ENCODE results near the gene LIPG.
A peak's percentile ranks its signal among the peaks of the same experiment; 100 is the strongest.
"Not testable (repeated sequence)": the region's sequence is repeated elsewhere in the genome, so short reads cannot be mapped to it uniquely, and the experiment has no call there.

Gene LIPG

DNA sequence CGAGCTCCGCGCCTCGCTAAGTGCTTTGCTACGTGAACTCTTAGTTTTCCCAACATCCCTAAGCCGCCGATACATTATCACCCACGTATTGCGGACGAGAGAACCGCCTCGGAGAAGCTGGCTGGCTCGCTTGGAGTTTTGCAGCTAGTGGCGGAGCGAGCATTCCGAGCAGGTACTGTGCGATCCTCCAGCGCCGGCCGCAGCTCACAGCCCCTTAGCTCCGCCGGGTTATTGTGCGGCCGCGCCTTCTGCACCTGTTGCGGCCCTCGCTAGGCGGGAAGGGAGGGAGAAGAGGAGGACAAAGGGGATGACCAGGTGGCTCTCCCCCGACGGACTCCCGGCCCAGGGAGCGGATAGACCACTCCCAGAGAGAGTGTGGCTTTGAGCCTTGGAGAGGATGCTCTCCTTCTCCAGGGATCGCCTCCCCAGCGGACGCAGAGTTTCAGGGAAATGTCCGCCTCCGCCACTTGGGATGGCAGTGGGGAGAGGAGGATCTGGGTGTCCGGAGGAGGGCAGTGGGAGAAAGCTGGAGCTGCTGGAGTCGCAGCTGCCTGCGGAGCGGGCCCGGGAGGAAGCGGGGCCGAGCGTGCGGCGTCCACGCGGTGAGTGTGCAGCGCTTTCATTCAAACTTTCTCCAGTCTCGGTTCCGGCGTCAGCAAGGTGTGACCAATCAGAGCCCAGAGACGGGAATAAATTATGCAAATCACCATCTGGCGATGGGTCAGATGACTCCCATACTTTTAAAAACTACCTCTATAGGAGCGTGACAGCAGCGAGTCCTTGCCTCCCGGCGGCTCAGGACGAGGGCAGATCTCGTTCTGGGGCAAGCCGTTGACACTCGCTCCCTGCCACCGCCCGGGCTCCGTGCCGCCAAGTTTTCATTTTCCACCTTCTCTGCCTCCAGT, at the start of gene LIPG:
Gene LIPG (plus strand): TSS at position 769 of the 905 bp plus-strand sequence. CDS start 252 bp downstream, outside the sequence.
- peak; percentile 63 for DNase-seq

DNA sequence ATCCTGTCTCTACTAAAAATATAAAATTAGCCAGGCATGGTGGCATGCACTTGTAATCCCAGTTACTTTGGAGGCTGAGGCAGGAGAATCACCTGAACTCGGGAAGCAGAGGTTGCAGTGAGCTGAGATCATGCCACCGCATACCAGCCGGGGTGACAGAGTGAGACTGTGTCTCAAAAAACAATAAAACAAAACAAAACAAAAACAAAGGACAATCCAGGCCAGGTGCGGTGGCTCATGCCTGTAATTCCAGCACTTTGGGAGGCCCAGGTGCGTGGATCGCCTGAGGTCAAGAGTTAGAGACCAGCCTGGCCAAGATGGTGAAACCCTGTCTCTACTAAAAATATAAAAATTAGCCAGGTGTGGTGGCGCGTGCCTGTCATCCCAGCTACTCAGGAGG, 49.0 kb upstream of the LIPG start:
- not testable (repeated sequence) for DNase-seq

DNA sequence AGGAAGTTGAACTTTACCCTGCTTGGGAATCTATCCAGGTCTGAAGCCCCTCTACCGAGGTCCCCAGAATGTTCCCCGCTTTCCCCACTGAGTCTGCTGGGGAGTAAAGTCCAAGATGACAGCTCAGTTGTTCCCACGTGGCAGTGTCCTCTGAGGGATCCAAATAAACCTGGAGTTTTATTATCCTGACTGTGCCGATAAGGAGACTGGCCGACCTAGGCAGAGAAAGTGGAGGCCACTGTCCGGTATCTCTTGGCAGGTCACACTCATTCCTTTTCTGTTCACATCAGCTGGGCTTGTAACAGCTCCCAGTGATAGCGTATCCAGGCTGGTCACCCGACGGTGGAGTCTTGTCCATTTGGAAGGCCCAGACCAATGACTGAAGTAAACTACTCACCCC, 47.3 kb upstream of the LIPG start:
- DNase-seq, result no peak

DNA sequence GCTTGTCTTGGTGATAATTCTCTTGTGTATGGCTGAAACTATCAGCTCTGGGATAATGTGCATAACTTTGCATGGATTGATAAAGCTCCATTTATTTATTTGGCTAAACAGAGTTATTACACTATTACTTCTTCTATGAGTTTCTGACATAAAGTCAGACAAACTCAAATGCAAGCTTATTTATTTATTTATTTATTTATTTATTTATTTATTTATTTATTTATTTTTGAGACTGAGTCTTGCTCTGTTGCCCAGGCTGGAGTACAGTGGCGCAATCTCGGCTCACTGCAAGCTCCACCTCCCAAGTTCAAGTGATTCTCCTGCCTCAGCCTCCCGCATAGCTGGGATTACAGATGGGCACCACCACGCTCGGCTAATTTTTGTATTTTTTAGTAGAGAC, 46.9 kb upstream of the LIPG start:
- not testable (repeated sequence) for DNase-seq

DNA sequence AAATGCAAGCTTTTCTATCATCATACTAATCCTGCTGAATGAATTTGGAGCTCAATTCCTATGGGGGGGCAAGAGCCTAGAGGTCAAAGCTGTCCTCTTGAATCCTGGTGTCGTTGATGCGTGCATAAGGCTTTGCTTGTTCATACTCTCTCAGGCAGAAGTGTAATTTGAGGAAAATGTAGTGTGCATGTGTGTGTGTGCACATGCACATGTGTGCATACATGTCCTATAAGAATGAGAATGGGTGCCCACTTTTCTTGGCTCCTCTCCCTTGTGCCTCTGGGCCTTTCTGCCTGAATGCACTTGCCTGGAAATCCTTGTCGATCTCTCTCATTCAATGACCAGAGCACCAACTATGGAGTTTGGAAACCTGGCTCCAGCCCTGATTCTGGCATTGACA, 46.3 kb upstream of the LIPG start:
- no peak for DNase-seq

DNA sequence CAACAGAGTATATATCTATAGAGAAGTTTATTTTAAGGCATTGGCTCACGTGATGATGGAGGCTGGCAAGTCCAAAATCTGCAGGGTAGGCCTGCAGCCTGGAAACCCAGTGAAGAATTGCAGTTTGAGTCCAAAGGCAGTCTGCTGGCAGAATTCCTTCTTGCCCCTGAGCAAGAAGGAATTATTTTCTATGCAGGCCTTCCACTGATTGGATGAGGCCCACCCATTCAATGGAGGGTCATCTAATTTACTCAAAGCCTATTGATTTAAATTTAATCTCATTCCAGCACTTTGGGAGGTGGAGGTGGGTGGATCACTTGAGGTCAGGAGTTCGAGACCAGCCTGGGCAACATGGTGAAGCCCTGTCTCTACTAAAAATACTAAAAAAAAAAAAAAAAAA, 44.4 kb upstream of the LIPG start:
- DNase-seq, result no peak

DNA sequence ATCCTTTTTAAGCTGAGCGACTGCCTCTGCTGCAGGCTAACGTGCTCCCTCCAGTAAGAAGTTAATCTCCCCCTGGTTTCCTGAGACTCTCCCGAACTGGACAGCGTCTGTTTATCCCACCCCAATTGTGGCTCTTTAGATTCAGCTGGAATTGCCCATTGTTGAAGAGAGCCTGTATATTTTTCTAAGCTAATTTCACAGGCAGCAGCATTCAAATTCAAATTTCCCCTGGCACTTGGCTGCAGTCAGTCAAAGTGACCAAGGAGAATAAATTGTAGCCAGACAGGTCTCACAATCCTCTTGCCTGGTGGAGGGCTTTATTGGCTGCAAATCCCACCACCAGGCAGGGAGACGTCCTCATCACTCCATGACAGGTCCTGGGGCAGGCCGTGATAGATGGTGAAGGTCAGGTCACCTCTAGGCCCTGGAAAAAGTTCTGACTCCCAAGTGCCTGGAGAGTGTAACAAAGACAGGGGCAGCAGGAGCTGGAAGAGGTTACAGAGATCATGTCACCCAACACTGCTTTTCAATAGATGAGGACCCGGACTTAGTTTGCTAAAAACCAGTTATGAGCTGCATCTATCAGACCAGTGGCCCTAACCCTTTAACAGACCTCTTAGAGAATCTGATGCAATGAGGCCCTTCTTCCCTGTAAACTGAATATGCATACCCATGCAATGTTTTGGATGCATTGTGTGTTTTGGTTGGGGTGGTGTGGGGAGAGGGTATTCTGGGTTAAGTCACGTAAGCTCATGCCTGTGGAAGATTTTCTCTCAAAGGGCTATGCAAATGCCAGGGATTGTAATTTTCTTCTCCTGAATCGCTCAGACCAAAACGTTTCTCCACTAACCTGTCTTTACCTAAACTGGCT, 42.5 kb upstream of the LIPG start:
- DNase-seq, result no peak

DNA sequence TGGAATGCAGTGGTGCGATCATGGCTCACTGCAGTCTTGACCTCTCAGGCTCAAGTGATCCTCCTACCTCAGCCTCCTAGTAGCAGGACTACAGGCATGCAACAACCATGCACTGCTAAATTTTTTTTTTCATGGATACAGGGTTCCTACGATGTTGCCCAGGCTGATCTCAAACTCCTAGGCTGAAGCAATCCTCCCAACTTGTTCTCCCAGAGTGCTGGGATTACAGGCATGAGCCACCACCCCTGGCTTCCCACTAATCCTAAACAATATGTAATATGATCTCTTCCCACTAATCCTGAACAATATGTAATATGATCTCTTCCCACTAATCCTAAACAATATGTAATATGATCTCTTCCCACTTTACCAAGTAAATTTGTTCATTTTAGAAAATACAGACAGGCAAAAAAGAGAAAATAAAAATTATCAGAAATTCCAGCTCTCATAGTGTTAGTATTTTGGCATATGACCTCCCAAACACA, 41.2 kb upstream of the LIPG start:
- DNase-seq, result peak; percentile 27

DNA sequence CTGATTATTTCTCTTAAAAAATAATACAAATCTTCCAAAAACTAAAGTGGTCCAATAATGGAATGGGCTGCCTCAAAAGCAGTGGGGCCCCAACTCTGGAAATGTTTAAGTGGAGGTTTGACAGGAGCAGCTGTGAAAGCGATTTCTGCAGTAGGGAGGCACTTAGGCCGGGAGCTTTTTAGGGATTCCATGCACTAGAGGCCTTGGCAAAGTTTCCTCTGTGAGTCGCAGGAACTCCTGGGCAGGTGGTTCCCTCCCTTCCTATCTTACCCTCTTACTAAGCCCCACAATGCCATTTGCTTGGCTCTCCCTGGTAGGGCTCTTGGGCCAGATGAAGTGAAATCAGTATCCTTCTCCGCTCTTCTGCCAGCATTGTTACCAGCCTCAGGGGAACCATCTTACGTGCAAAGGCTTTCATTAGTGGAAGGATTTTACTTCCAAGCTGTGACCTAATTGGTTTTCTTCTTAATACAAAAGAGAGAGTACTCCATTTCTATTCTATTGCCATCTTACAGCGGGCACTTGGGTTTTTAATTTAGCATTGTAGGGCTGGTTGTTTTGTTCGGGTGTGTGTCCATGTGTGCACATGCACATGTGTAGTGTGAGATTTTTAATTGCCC, 40.5 kb upstream of the LIPG start:
- peak; percentile 37 for DNase-seq

DNA sequence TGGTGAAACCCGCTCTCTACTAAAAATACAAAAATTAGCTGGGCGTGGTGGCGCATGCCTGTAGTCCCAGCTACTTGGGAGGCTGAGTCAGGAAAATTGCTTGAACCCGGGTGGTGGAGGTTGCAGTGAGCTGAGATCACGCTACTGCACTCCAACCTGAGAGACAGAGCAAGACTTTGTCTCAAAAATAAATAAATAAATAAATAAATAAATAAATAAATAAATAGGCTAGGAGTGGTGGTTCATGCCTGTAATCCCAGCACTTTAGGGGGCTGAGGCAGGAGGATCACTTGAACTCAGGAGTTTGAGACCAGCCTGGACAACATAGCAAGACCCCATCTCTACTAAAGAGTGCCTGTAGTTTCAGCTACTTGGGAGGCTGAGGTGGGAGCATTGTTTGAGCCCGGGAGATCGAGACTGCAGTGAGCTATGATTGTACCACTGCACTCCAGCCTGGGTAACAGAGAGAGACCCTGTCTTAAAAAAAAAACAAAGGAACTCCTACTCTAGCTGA, 38.2 kb upstream of the LIPG start:
- not testable (repeated sequence) for DNase-seq

DNA sequence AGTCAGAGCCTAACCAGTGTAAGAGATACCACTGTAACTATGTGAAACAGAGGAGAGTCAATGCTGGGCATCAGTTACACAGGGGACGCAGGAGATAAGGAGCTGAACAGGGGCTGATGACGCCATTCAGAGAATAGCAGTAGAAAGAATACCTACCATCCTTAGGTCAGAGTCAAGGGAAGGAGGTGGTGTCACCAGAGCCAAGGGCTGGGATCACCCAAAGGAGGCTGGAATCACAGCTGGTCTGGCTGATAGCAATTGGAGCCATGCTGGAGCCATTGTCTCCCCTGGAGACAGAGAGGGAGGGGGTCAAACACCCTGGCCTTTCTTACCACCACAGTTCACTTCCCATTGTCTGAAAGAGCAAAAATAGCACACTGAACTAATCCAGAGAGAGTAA, 37.5 kb upstream of the LIPG start:
- no peak for DNase-seq

DNA sequence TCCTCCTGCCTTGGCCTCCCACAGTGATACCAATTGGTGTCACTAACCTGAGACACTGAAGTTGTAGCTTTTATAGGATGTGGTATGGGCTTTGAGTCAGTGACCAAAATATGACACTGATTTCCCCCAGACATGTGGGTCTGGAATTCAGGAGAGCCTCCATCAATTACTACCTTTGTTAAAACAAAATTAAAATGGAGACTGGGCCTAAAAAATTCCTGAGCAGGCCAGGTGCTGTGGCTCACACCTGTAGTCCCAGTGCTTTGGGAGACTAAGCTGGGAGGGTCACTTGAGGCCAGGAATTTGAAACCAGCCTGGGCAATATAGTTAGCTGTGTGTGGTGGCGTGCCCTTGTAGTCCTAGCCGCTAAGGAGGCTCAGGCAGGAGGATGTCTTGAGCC, 36.9 kb upstream of the LIPG start:
- DNase-seq, result no peak

DNA sequence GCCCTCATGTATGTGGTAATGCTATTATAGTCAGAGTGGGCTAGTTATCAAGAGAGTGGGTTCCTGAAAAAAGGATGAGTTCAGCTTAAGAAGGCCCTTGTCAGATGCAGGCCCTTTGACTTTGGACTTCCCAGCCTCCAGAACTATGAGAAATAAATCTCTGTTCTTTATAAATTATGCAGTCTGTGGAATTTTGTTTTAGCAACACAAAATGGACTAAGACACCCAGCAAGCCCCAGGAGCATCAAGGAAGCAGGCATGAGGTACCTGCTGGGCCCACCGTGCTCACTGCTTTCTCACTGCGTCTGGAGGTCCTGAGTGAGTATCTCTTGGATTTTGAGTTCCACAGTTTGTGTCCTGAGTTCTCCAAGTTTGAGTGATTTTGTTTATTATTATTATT, 35.9 kb upstream of the LIPG start:
- no peak for DNase-seq

DNA sequence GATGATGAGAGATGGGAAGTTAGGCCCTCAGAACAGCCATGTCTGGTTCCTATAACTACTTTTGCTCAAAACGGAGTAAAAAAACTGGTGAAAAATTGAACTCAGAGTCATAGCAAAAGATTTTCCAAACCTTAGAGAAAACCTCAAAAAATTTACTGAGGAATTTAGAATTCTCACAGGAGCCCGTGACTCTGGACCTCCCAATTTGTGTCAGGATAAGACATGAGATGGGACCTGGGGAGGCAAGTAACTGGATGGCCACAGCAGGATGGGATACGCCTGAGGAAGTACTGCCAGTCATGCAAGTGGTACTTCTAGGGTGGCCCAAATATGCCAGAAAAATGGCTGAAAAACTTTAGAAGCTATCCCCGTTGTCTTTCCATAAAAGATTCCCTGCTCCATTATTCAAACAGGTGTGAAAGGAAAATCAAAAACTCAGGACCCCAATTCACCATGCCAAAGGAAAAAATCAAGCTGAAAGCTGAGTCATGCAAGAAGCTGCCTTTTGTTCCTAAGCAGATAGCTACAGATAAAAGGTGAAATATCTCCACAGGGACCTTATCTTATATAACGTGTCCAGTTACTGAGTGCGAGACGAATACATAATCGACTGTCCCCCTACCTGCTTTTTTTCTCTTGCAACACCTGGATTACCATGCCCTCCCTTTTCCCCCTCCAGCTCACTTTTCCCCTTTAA, 34.1 kb upstream of the LIPG start:
- DNase-seq, result no peak

DNA sequence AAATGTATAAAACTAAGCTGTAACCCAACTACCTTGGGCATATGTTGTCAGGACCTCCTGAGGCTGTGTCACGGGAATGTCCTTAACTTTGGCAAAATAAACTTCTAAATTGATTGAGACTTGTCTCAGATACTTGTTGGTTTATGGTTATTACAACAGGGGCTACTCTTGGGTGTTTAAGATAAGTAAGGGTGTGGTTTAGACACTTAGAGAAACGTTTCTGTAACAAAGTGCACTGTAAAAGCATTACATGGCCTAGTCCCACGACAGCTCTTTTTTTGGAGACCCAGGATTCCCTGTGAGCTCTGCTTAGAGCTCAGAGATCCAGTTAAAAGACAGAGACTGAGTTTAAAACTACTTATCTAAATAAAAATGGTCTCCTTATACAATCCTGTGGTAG, 32.3 kb upstream of the LIPG start:
- DNase-seq, result no peak

DNA sequence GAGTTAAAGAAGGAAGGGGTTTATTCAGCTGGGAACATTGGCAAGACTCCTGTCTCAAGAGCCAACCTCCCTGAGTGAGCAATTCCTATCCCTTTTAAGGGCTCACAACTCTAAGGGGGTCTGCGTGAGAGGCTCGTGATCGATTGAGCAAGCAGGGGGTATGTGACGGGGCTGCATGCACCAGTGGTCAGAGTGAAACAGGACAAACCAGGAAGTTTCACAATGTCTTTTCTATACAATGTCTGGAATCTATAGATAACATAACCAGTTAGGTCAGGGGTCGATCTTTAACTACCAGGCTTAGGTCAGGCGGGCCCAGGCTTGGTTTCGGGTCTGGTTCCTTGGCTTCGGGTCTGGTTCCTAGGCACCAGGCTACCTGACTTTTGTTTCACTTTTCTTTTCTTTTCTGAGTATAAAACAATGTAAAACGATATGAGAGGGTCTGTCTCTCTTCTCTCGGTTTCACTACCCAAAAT, 30.1 kb upstream of the LIPG start:
- no peak for DNase-seq

DNA sequence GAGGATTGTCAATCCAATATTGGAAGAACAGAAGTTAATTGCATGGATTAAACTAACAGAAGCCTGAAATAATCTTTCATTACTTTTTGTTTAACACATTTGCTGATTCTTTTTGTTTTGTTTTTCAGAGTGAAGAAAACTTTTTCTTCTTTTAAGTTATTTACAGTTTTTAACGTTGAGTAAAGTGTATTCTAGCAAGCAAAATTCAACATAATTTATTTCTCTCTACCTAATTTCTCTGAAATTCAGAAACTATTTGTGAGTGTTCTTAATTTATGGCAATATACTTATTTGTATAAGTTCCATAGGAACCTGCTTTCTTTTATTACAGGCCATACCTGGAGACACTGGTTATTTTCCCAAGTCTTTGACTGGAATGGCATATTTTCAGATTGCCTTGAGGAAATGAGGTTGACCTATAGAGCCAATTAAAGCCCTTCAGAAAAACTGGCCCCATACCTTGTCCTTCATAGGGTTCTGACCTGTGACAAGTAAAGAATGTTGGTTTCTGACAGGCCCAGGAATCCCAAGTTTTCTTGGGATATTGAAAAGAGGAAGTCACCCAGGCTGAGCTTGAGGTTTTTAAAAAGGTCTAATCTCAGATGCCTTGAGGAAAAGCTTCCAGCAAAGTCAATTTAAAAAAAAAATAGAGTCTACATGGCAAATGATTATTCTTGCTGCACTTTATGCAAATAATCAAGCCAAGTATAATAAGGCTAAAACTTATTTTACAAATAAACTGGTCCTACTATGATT, 26.8 kb upstream of the LIPG start:
- DNase-seq, result no peak

DNA sequence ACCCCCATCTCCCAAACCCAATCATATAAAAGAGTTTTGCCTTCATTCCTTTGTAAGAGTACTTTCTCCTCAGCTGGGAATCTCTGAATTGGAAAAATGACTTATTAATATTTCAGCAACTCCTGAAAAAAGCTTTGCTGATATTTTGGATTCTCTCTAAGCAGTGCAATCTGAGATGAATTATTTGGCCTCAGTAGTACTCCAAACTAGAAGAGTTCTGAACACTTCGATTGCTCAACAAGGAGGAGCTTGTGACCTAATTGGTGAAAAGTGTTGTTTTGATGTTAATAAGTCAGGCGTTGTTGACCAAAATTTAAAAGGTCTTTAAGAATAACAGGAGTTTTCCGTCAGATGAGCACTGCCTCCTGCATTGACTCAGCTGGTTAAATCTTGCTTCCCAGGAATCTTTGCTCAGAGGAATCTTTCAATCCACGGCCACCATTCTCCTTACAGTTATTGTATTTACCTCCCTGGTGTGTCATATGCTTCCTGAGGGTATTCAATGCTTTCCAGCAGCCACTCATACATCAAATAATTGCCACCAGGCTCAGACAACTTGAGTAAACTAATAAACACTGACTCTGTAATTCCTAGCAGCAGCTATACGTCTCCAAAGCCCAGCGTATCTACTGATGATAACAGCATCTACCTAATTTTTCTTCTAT, 24.5 kb upstream of the LIPG start:
- DNase-seq, result no peak

DNA sequence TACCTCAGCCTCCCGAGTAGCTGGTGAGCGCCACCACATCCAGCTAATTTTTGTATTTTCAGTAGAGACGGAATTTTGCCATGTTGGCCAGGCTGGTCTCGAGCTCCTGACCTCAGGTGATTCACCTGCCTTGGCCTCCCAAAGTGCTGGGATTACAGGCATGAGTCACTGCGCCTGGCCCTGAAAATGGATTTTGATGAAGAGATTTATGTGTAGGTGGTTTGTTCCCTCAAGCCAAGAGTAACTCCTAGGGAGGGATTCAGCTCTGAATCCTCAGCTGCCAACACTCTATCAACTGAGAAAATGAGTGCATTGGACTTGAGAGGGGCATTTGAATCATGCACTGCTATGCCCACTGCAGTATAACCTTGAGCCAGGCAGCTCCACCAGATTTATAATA, 17.5 kb upstream of the LIPG start:
- DNase-seq, result no peak

DNA sequence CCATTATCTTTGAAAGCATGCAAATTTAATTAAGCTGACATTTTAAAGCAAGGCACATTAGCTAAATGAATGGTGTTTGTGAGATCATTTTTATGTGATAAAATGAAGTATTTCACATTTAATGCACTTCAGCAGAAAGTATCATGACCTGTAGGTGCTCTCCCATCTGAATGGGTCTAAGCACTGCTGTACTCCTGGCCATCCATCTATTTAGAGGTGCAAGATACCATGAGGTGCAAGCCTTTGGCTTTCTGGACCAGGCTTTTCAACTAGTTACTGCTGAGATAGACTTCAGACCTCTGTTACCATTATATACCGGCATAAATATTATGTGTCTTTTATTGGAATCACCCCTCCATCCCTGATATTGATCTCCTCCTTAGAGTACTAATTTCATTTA, 15.6 kb upstream of the LIPG start:
- DNase-seq, result no peak

DNA sequence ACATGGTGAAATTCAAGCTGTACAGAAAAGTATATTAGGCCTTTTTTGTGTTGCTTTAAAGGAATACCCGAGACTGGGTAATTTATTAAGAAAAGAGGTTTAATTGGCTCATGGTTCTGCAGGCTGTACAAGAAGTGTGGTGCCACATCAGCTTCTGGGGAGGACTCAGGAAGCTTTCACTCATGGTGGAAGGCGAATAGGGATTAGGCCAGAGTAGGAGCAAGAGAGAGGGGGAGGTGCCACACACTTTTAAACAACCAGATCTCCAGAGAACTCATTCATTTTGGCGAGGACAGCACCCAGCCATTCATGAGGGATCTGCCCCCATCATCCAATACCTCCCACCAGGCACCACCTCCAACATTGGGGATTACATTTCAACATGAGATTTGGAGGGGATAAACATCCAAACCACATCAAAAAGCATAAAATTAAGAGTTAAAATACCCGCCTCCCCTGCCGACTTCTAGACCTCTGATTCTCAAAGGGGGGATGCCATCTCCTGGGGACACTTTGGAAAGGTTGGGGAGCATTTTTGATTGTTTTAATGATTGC, 15.1 kb upstream of the LIPG start:
- DNase-seq, result no peak
